ENCODE data around the gene MACROD2.

The MACROD2 gene

DNA sequence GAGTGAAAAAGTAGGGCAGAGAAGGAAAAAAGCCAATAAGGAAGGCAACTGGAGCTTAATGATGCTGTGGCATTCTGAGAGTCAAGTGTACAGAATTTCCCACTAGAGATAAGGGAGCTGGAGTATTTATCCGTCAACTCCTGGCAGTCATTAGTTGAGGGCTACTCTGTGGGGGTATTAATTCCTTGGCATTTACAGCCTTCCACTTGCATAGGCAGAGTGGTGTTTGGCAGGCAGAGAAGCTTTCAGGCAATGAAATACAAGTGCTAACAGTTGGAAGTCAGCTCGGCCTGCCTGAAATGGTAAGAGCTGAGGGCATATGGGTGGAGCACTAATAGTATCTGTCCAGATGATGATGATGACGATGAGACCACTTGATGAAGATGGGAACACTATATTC is 549.4 kb downstream of the MACROD2 start:
- H3K4me2 ChIP-seq (ENCODE audit: low read length) = no peak overlapping the region
- H3K27me3 ChIP-seq (ENCODE audit: control insufficient read depth, insufficient read depth, low read length) = no peaks in the 10 kb centered on the region
- no peaks in the 10 kb centered on the region for H3K4me1 ChIP-seq (ENCODE audit: control insufficient read depth, insufficient read depth, low read length)
- no peaks in the 10 kb centered on the region for H3K9me3 ChIP-seq (replicated peaks; ENCODE audit: low read length)
- H3K4me3 ChIP-seq (ENCODE audit: low read length) = no peak overlapping the region
- no peaks in the 10 kb centered on the region for H3K36me3 ChIP-seq (ENCODE audit: insufficient read depth, low read length)
- H3K9ac ChIP-seq (ENCODE audit: low read depth, low read length) = no peak overlapping the region

- Histone ChIP-seq H3K9ac (ENCODE audit: low read depth, low read length) (no peak overlapping the region), H3K4me1 (ENCODE audit: control insufficient read depth, insufficient read depth, low read length) (no peaks in the 10 kb centered on the region), H3K4me3 (ENCODE audit: low read length) (no peak overlapping the region), H3K27me3 (ENCODE audit: control insufficient read depth, insufficient read depth, low read length) (no peaks in the 10 kb centered on the region), H3K4me2 (ENCODE audit: low read length) (no peak overlapping the region), H3K36me3 (ENCODE audit: insufficient read depth, low read length) (no peaks in the 10 kb centered on the region), H3K9me3 (replicated peaks; ENCODE audit: low read length) (no peaks in the 10 kb centered on the region)
Measured at GRCh38 chr20:14550655-14551054, 555.3 kb downstream of the MACROD2 start.

GRCh38 chr20:14553774-14554534 is 558.6 kb downstream of the MACROD2 start:
- H3K9ac ChIP-seq (ENCODE audit: low read depth, low read length) = peak overlapping the region; percentile 21
- no peaks in the 10 kb centered on the region for H3K4me1 ChIP-seq (ENCODE audit: control insufficient read depth, insufficient read depth, low read length)
- H3K4me3 ChIP-seq (ENCODE audit: low read length) = no peak overlapping the region
- no peaks in the 10 kb centered on the region for H3K36me3 ChIP-seq (ENCODE audit: insufficient read depth, low read length)
- H3K4me2 ChIP-seq (ENCODE audit: low read length) = no peak overlapping the region
- H3K9me3 ChIP-seq (replicated peaks; ENCODE audit: low read length) = no peaks in the 10 kb centered on the region
- H3K27me3 ChIP-seq (ENCODE audit: control insufficient read depth, insufficient read depth, low read length) = no peaks in the 10 kb centered on the region

- H3K4me2 ChIP-seq (ENCODE audit: low read length) = no peak overlapping the region
- H3K4me1 ChIP-seq (ENCODE audit: control insufficient read depth, insufficient read depth, low read length) = no peaks in the 10 kb centered on the region
- no peak overlapping the region for H3K9ac ChIP-seq (ENCODE audit: low read depth, low read length)
- no peaks in the 10 kb centered on the region for H3K27me3 ChIP-seq (ENCODE audit: control insufficient read depth, insufficient read depth, low read length)
- H3K36me3 ChIP-seq (ENCODE audit: insufficient read depth, low read length) = no peaks in the 10 kb centered on the region
- no peak overlapping the region for H3K4me3 ChIP-seq (ENCODE audit: low read length)
- H3K9me3 ChIP-seq (replicated peaks; ENCODE audit: low read length) = no peaks in the 10 kb centered on the region
Measured at GRCh38 chr20:14555676-14556075, 560.4 kb downstream of the MACROD2 start.

GRCh38 chr20:14556206-14556605 is 560.9 kb downstream of the MACROD2 start:
- Histone ChIP-seq H3K9ac (ENCODE audit: low read depth, low read length) (no peak overlapping the region), H3K4me3 (ENCODE audit: low read length) (no peak overlapping the region), H3K4me2 (ENCODE audit: low read length) (no peak overlapping the region), H3K27me3 (ENCODE audit: control insufficient read depth, insufficient read depth, low read length) (no peaks in the 10 kb centered on the region), H3K36me3 (ENCODE audit: insufficient read depth, low read length) (no peaks in the 10 kb centered on the region), H3K4me1 (ENCODE audit: control insufficient read depth, insufficient read depth, low read length) (peaks cover under 1% of the 10 kb centered on the region), H3K9me3 (replicated peaks; ENCODE audit: low read length) (no peaks in the 10 kb centered on the region)

GRCh38 chr20:14559612-14560011 is 564.3 kb downstream of the MACROD2 start:
- Histone ChIP-seq H3K4me3 (ENCODE audit: low read length) (no peak overlapping the region), H3K9ac (ENCODE audit: low read depth, low read length) (no peak overlapping the region), H3K9me3 (replicated peaks; ENCODE audit: low read length) (no peaks in the 10 kb centered on the region), H3K4me2 (ENCODE audit: low read length) (no peak overlapping the region), H3K27me3 (ENCODE audit: control insufficient read depth, insufficient read depth, low read length) (no peaks in the 10 kb centered on the region), H3K36me3 (ENCODE audit: insufficient read depth, low read length) (no peaks in the 10 kb centered on the region), H3K4me1 (ENCODE audit: control insufficient read depth, insufficient read depth, low read length) (peaks cover 8% of the 10 kb centered on the region)

DNA sequence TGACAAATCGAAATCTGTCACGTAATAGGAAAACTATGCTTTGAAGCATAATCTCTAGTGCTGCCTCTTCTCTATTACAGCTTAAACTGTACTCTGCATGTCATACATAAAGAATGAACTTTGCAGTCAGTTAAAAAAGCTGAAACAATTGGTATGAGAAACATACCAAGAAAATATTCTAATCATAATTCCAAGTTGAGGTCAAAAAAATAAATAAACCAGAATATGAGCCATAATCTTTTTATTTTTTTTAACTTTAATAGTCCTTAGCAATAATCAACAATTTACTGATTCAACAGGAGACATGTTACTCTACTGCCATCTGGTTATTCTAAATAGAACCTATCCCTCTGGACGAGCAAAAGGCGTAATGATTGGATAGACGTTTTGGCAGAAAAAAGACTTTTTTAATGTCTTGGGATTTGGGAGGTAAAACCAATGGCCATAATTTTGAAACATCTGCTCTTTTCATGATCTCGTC is 566.5 kb downstream of the MACROD2 start:
- no peaks in the 10 kb centered on the region for H3K27me3 ChIP-seq (ENCODE audit: control insufficient read depth, insufficient read depth, low read length)
- no peak overlapping the region for H3K4me3 ChIP-seq (ENCODE audit: low read length)
- H3K9ac ChIP-seq (ENCODE audit: low read depth, low read length) = no peak overlapping the region
- peak overlapping the region; percentile 18 for H3K4me2 ChIP-seq (ENCODE audit: low read length)
- H3K36me3 ChIP-seq (ENCODE audit: insufficient read depth, low read length) = no peaks in the 10 kb centered on the region
- no peaks in the 10 kb centered on the region for H3K9me3 ChIP-seq (replicated peaks; ENCODE audit: low read length)
- peaks cover 8% of the 10 kb centered on the region for H3K4me1 ChIP-seq (ENCODE audit: control insufficient read depth, insufficient read depth, low read length)

DNA sequence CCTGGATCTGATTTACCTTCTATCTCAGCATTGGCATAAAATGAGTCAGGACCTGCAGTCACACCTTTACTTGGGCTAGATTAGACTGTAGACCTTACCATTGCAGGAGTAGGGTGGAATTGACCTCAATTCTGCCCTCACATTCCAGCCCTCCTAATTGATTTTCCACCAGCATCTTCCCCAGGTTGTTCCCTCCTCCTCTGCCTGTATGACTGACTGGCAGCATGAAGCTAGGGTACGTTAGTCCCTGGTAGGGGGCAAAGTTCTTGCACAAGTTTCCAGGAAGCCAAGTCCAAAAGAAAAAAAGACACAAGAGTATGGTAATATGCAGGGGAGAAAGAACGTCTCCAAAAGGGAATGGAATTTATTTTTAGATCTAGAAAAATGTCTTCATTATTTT is 567.7 kb downstream of the MACROD2 start:
- H3K9ac ChIP-seq (ENCODE audit: low read depth, low read length) = no peak overlapping the region
- H3K4me2 ChIP-seq (ENCODE audit: low read length) = no peak overlapping the region
- H3K4me3 ChIP-seq (ENCODE audit: low read length) = no peak overlapping the region
- peaks cover 8% of the 10 kb centered on the region for H3K4me1 ChIP-seq (ENCODE audit: control insufficient read depth, insufficient read depth, low read length)
- H3K36me3 ChIP-seq (ENCODE audit: insufficient read depth, low read length) = no peaks in the 10 kb centered on the region
- H3K27me3 ChIP-seq (ENCODE audit: control insufficient read depth, insufficient read depth, low read length) = no peaks in the 10 kb centered on the region
- no peaks in the 10 kb centered on the region for H3K9me3 ChIP-seq (replicated peaks; ENCODE audit: low read length)

DNA sequence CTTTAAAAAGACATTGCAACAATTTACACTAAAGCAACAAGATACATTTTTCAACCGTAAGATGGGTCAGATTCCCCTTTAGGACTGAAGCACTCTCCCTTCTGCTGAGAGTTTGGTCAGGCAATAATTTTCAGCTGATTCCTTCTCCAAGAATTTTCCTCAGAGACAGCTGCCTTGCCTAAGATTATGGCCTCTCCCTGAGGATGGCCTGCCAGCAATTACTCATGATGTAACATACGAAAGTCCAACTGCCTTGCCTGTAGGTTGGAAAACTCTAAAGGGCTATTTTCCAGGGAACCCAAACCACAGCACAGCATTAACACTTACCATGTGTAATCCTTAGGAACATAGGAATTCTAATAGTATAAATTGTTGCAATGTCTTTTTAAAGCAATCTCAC is 571.2 kb downstream of the MACROD2 start:
- Histone ChIP-seq H3K36me3 (ENCODE audit: insufficient read depth, low read length) (no peaks in the 10 kb centered on the region), H3K4me1 (ENCODE audit: control insufficient read depth, insufficient read depth, low read length) (peaks cover 7% of the 10 kb centered on the region), H3K4me2 (ENCODE audit: low read length) (no peak overlapping the region), H3K4me3 (ENCODE audit: low read length) (no peak overlapping the region), H3K9me3 (replicated peaks; ENCODE audit: low read length) (no peaks in the 10 kb centered on the region), H3K27me3 (ENCODE audit: control insufficient read depth, insufficient read depth, low read length) (no peaks in the 10 kb centered on the region), H3K9ac (ENCODE audit: low read depth, low read length) (no peak overlapping the region)

DNA sequence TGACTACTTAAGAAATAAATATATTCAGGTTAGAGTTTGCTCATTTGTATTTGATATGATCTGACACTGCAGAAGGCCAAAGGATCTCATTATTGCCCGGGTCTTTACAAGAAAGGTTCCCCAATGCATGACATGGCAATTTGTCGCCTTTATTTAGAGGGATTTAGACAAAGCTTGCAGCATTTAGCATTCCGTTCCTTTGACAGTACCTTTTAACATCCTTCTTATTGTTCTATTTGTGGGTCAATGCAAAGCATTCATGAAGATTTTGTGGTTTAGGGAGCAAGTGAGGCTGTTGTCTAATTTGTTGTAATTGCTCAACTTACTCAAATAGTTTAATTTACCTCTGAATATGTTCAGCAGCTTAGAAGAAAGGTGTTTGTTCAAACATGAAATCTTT is 572.9 kb downstream of the MACROD2 start:
- H3K27me3 ChIP-seq (ENCODE audit: control insufficient read depth, insufficient read depth, low read length) = no peaks in the 10 kb centered on the region
- H3K9ac ChIP-seq (ENCODE audit: low read depth, low read length) = no peak overlapping the region
- H3K9me3 ChIP-seq (replicated peaks; ENCODE audit: low read length) = no peaks in the 10 kb centered on the region
- H3K4me2 ChIP-seq (ENCODE audit: low read length) = no peak overlapping the region
- H3K4me3 ChIP-seq (ENCODE audit: low read length) = no peak overlapping the region
- H3K4me1 ChIP-seq (ENCODE audit: control insufficient read depth, insufficient read depth, low read length) = peaks cover 3% of the 10 kb centered on the region
- H3K36me3 ChIP-seq (ENCODE audit: insufficient read depth, low read length) = no peaks in the 10 kb centered on the region

- no peak overlapping the region for H3K4me2 ChIP-seq (ENCODE audit: low read length)
- no peak overlapping the region for H3K9ac ChIP-seq (ENCODE audit: low read depth, low read length)
- no peaks in the 10 kb centered on the region for H3K27me3 ChIP-seq (ENCODE audit: control insufficient read depth, insufficient read depth, low read length)
- no peak overlapping the region for H3K4me3 ChIP-seq (ENCODE audit: low read length)
- peaks cover 3% of the 10 kb centered on the region for H3K4me1 ChIP-seq (ENCODE audit: control insufficient read depth, insufficient read depth, low read length)
- no peaks in the 10 kb centered on the region for H3K36me3 ChIP-seq (ENCODE audit: insufficient read depth, low read length)
- H3K9me3 ChIP-seq (replicated peaks; ENCODE audit: low read length) = no peaks in the 10 kb centered on the region
Measured at GRCh38 chr20:14568701-14569100, 573.4 kb downstream of the MACROD2 start.

DNA sequence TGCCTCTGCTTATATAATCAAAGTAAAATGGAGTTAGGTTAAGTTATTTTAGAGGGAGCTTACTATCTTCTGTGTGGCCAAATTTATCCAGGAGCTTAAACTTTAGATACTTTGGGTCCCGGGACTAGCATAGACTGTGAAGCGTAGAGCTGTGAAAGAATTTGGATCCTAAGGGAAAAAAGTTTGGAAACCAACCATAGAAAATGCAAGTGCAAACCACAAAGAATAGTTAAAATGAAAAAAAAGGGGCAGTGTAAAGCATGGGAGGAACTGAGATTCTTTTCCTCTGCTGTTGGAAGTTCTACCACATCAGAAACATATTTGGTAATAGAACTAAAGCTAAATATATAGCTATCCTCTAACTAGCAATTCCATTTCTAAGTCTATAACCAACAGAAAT is 574.3 kb downstream of the MACROD2 start:
- Histone ChIP-seq H3K9me3 (replicated peaks; ENCODE audit: low read length) (no peaks in the 10 kb centered on the region), H3K4me1 (ENCODE audit: control insufficient read depth, insufficient read depth, low read length) (peaks cover 3% of the 10 kb centered on the region), H3K9ac (ENCODE audit: low read depth, low read length) (no peak overlapping the region), H3K4me2 (ENCODE audit: low read length) (no peak overlapping the region), H3K27me3 (ENCODE audit: control insufficient read depth, insufficient read depth, low read length) (no peaks in the 10 kb centered on the region), H3K36me3 (ENCODE audit: insufficient read depth, low read length) (no peaks in the 10 kb centered on the region), H3K4me3 (ENCODE audit: low read length) (no peak overlapping the region)

Data from skeletal muscle satellite cell (primary cell).